Measurements from ENCODE around the gene TYW3.

The TYW3 gene

GRCh38 chr1:74763807-74764206, 30.9 kb downstream of the TYW3 start:
- H3F3A ChIP-seq (ENCODE audit: insufficient read depth, low read length): no peaks in the 10 kb centered on the region
- H3K4me1 ChIP-seq (ENCODE audit: insufficient read depth, low read length, severe bottlenecking): no peaks in the 10 kb centered on the region
- TF ChIP-seq CTCF (IDR thresholded peaks at IDR 0.05; ENCODE audit: low read length) (no peak), EZH2 (IDR thresholded peaks at IDR 0.05; ENCODE audit: borderline replicate concordance, low read length) (no peak)
- no peaks in the 10 kb centered on the region for H4K20me1 ChIP-seq (ENCODE audit: insufficient read depth, low read length)
- no peaks in the 10 kb centered on the region for H3K79me2 ChIP-seq (ENCODE audit: insufficient read depth, low read length)
- peaks cover 32% of the 10 kb centered on the region for H3K36me3 ChIP-seq (ENCODE audit: insufficient read depth, low read length)
- no peak overlapping the region for H3K27ac ChIP-seq (ENCODE audit: low read depth, low read length, poor library complexity, severe bottlenecking)
- no peak overlapping the region for H3K4me3 ChIP-seq (ENCODE audit: low read depth, low read length, poor library complexity, severe bottlenecking)
- H3K9ac ChIP-seq (ENCODE audit: low read length): no peak overlapping the region
- no peaks in the 10 kb centered on the region for H3K9me2 ChIP-seq (ENCODE audit: low read depth, low read length)
- no peaks in the 10 kb centered on the region for H3K27me3 ChIP-seq (ENCODE audit: insufficient read depth, low read length)
- H3K9me3 ChIP-seq (ENCODE audit: low read length): no peaks in the 10 kb centered on the region
- H3K4me2 ChIP-seq (ENCODE audit: low read length): no peak overlapping the region
- H2AFZ ChIP-seq (ENCODE audit: low read length): no peak overlapping the region

- H3K36me3 ChIP-seq (ENCODE audit: insufficient read depth, low read length): peaks cover 17% of the 10 kb centered on the region; the same call in 1 of the 2 replicates
- H2AFZ ChIP-seq (ENCODE audit: low read length): no peak overlapping the region
- H3K4me3 ChIP-seq (ENCODE audit: low read depth, low read length, poor library complexity, severe bottlenecking): no peak overlapping the region
Measured at GRCh38 chr1:74766579-74766978, 33.6 kb downstream of the TYW3 start.

GRCh38 chr1:74767490-74767889, 34.5 kb downstream of the TYW3 start:
- peaks cover 12% of the 10 kb centered on the region; the same call in 1 of the 2 replicates for H3K36me3 ChIP-seq (ENCODE audit: insufficient read depth, low read length)
- TF ChIP-seq EZH2 (IDR thresholded peaks at IDR 0.05; ENCODE audit: borderline replicate concordance, low read length) (no peak), CTCF (IDR thresholded peaks at IDR 0.05; ENCODE audit: low read length) (peak; percentile 48)
- no peak overlapping the region for H3K4me2 ChIP-seq (ENCODE audit: low read length)
- no peak overlapping the region for H3K27ac ChIP-seq (ENCODE audit: low read depth, low read length, poor library complexity, severe bottlenecking)
- no peaks in the 10 kb centered on the region for H3K79me2 ChIP-seq (ENCODE audit: insufficient read depth, low read length)
- H3K4me3 ChIP-seq (ENCODE audit: low read depth, low read length, poor library complexity, severe bottlenecking): no peak overlapping the region
- no peaks in the 10 kb centered on the region for H3K9me2 ChIP-seq (ENCODE audit: low read depth, low read length)
- no peaks in the 10 kb centered on the region for H3F3A ChIP-seq (ENCODE audit: insufficient read depth, low read length)
- H4K20me1 ChIP-seq (ENCODE audit: insufficient read depth, low read length): no peaks in the 10 kb centered on the region
- no peaks in the 10 kb centered on the region for H3K4me1 ChIP-seq (ENCODE audit: insufficient read depth, low read length, severe bottlenecking)
- H3K9ac ChIP-seq (ENCODE audit: low read length): no peak overlapping the region
- no peaks in the 10 kb centered on the region for H3K27me3 ChIP-seq (ENCODE audit: insufficient read depth, low read length)
- no peak overlapping the region for H2AFZ ChIP-seq (ENCODE audit: low read length)
- no peaks in the 10 kb centered on the region for H3K9me3 ChIP-seq (ENCODE audit: low read length)

More at GRCh38 chr1:74766579-74766978, 33.6 kb downstream of the TYW3 start:
- Histone ChIP-seq H3K4me1 (ENCODE audit: insufficient read depth, low read length, severe bottlenecking) (no peaks in the 10 kb centered on the region), H3K4me2 (ENCODE audit: low read length) (no peak overlapping the region), H3K27me3 (ENCODE audit: insufficient read depth, low read length) (no peaks in the 10 kb centered on the region), H3K9me3 (ENCODE audit: low read length) (no peaks in the 10 kb centered on the region), H3K9me2 (ENCODE audit: low read depth, low read length) (no peaks in the 10 kb centered on the region), H3K27ac (ENCODE audit: low read depth, low read length, poor library complexity, severe bottlenecking) (no peak overlapping the region), H3K9ac (ENCODE audit: low read length) (no peak overlapping the region), H3F3A (ENCODE audit: insufficient read depth, low read length) (no peaks in the 10 kb centered on the region), H3K79me2 (ENCODE audit: insufficient read depth, low read length) (no peaks in the 10 kb centered on the region), H4K20me1 (ENCODE audit: insufficient read depth, low read length) (no peaks in the 10 kb centered on the region)
- TF ChIP-seq EZH2 (IDR thresholded peaks at IDR 0.05; ENCODE audit: borderline replicate concordance, low read length): no peak
- TF ChIP-seq CTCF (IDR thresholded peaks at IDR 0.05; ENCODE audit: low read length): no peak

Measured in OCI-LY1 (cell line).